Nephron (organoid): Measurements from ENCODE around the gene IL36B.

Experiments used
- H3K27ac Mint-ChIP-seq, 3 experiments: 2 replicates each; pipeline ENCODE4 v1.8.0; 2020; ENCODE audit warnings: mixed read lengths in 3 of 3, mild to moderate bottlenecking in 2 of 3, moderate library complexity in 1 of 3
- H3K27me3 Mint-ChIP-seq: 2 replicates; pipeline ENCODE4 v1.8.0; 2021; ENCODE audit warnings: low read depth, mild to moderate bottlenecking, moderate library complexity, mixed read lengths
- H3K36me3 Mint-ChIP-seq: 2 replicates; pipeline ENCODE4 v1.8.0; 2020; ENCODE audit warnings: low read depth, mixed read lengths
- H3K4me1 Mint-ChIP-seq: 2 replicates; pipeline ENCODE4 v1.8.0; 2020; ENCODE audit warnings: mixed read lengths
- H3K4me3 Mint-ChIP-seq, 3 experiments: 2 replicates each; pipeline ENCODE4 v1.8.0; 2020; ENCODE audit warnings: mild to moderate bottlenecking in 3 of 3, mixed read lengths in 3 of 3, moderate library complexity in 2 of 3
- H3K9me3 Mint-ChIP-seq: 2 replicates; pipeline ENCODE4 v1.8.0; 2020; ENCODE audit warnings: mixed read lengths
- TF ChIP-seq, protein P1 (sequence below), 3 experiments: fragments of 200-600 bp; sonication (generic); IDR thresholded peaks; one replicate each; pipeline ENCODE4 v1.5.0; 2021; ENCODE audit warnings: antibody characterized with exemption in 3 of 3; ENCODE audit not compliant: unreplicated experiment in 3 of 3

IL36B gene

DNA sequence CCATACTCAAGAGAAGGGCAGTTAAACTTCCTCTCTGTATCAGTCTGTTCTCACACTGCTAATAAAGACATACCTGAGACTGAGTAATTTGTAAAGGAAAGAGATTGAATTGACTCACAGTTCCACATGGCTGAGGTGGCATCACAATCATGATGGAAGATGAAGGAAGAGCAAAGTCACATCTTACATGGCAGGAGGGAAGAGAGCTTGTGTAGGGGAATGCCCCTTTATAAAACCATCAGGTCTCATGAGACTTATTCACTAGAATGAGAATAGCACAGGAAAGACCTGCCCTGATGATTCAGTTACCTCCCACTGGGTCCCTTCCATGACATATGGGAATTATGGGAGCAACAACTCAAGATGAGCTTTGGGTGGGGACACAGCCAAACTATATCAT lies 1.4 kb upstream of the IL36B start:
- H3K27ac Mint-ChIP-seq: no peak overlapping the region
- H3K4me1 Mint-ChIP-seq: no peaks in the 10 kb centered on the region
- no peak overlapping the region for H3K4me3 Mint-ChIP-seq
- peaks cover 34% of the 10 kb centered on the region for H3K9me3 Mint-ChIP-seq
- H3K27me3 Mint-ChIP-seq: peaks cover 19% of the 10 kb centered on the region
- no peaks in the 10 kb centered on the region for H3K36me3 Mint-ChIP-seq
- TF ChIP-seq, protein P1, sequence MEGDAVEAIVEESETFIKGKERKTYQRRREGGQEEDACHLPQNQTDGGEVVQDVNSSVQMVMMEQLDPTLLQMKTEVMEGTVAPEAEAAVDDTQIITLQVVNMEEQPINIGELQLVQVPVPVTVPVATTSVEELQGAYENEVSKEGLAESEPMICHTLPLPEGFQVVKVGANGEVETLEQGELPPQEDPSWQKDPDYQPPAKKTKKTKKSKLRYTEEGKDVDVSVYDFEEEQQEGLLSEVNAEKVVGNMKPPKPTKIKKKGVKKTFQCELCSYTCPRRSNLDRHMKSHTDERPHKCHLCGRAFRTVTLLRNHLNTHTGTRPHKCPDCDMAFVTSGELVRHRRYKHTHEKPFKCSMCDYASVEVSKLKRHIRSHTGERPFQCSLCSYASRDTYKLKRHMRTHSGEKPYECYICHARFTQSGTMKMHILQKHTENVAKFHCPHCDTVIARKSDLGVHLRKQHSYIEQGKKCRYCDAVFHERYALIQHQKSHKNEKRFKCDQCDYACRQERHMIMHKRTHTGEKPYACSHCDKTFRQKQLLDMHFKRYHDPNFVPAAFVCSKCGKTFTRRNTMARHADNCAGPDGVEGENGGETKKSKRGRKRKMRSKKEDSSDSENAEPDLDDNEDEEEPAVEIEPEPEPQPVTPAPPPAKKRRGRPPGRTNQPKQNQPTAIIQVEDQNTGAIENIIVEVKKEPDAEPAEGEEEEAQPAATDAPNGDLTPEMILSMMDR (IDR thresholded peaks at IDR 0.05; ENCODE audit: unreplicated experiment in 3 of 3): no peak

DNA sequence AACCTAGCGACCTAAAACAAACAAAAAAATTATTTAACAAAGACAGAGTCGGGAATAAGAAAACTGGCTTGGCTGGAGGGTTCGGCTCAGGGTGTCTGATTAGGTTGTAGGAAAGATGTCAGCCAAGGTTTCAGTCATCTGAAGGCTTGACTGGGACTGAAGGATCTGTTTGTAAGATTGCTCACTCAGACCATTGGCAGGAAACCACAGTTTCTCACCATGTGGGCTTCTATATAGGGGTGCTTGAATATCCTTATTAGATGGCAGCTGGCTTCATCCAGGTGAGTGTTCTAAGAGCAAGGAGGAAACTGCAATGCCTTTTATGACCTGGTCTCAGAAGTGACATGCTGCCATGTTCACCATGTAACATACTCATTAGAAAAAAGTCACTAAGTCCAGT lies 999 bp upstream of the IL36B start:
- Mint-ChIP-seq H3K4me1 (no peaks in the 10 kb centered on the region), H3K9me3 (peaks cover 37% of the 10 kb centered on the region), H3K36me3 (no peaks in the 10 kb centered on the region), H3K27ac (no peak overlapping the region), H3K27me3 (peaks cover 19% of the 10 kb centered on the region), H3K4me3 (no peak overlapping the region)
- TF ChIP-seq, protein P1 (IDR thresholded peaks at IDR 0.05; ENCODE audit: unreplicated experiment in 3 of 3): no peak

DNA sequence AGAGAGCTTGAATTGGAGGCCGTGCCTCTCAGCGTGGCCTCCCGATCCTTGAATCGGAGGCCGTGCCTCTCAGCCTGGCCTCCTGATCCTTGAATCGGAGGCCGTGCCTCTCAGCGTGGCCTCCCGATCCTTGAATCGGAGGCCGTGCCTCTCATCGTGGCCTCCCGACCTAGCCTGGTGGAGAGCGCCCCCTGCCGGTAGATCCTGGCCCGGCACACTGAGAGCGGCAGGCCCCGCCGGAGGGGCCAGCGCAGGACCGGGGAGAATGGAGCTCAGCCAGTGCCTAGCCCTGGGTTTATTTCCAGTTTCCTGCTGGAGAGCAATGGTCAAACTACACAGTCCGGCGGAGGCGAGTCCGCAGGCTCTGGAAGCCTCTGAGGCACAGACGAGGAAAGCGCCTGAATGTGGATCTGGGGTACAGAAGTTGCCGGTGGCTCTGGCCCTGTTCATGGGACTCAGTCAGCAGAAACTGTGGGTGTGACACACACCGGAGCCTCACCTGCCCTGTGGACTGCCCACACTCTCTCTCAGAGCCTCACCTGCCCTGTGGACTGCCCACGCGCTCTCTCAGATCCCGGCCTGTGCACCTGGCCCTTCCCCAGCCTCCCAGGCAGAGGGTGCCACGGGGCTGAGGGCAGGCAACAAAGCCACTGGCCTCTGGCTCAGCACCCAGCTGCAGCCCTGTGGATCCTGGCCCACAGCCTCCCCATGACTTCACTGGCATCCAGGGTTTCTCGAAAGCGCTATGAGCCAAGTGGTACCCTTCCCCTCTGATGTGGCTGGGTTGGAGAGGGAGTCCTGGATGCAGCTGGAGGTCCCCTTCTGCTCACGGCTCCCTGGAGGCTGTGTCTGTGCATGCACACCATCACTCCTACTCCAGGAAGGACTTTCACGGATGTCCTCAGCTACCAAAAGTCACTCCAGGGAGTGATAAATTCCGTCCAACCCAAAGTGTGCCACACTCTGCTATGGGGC lies 1.5 kb downstream of the IL36B start:
- H3K4me3 Mint-ChIP-seq: no peak overlapping the region

GRCh38 chr2:113046465-113046864 lies 6.2 kb downstream of the IL36B start:
- no peak overlapping the region for H3K27ac Mint-ChIP-seq

More for the DNA sequence above, 1.5 kb downstream of the IL36B start:
- Mint-ChIP-seq H3K36me3 (no peaks in the 10 kb centered on the region), H3K27me3 (peaks cover 22% of the 10 kb centered on the region), H3K4me1 (no peaks in the 10 kb centered on the region), H3K27ac (no peak overlapping the region), H3K9me3 (peaks cover 41% of the 10 kb centered on the region)
- TF ChIP-seq, protein P1 (IDR thresholded peaks at IDR 0.05; ENCODE audit: unreplicated experiment in 3 of 3): no peak

DNA sequence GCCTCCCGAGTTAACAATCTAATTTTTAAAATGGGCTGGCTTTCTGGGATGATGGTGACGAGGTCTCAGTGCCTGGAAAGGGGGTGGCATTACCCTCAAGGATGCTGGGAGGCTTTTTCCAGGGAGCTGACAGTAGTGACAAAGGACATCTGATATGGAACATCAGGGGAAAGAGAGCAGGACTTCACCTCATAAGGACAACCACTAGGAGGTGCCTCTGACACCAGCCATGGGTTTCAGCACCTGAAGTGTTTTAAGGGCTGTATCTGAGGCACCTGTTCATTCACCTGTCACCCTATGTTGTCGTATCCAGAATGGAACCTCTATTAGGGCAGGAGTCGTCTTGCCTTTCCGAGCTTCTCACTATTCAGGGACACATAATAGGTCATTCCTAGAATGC lies 10.8 kb downstream of the IL36B start:
- no peaks in the 10 kb centered on the region for H3K36me3 Mint-ChIP-seq
- TF ChIP-seq, protein P1 (IDR thresholded peaks at IDR 0.05; ENCODE audit: unreplicated experiment in 3 of 3): no peak
- H3K4me3 Mint-ChIP-seq: no peak overlapping the region
- H3K27me3 Mint-ChIP-seq: peaks cover 35% of the 10 kb centered on the region
- H3K9me3 Mint-ChIP-seq: peaks cover 10% of the 10 kb centered on the region
- H3K27ac Mint-ChIP-seq: no peak overlapping the region
- no peaks in the 10 kb centered on the region for H3K4me1 Mint-ChIP-seq

More at GRCh38 chr2:113046465-113046864, 6.2 kb downstream of the IL36B start:
- peaks cover 19% of the 10 kb centered on the region for H3K9me3 Mint-ChIP-seq
- H3K4me3 Mint-ChIP-seq: no peak overlapping the region
- H3K27me3 Mint-ChIP-seq: peaks cover 19% of the 10 kb centered on the region
- H3K4me1 Mint-ChIP-seq: no peaks in the 10 kb centered on the region
- H3K36me3 Mint-ChIP-seq: no peaks in the 10 kb centered on the region
- TF ChIP-seq, protein P1 (IDR thresholded peaks at IDR 0.05; ENCODE audit: unreplicated experiment in 3 of 3): no peak
